ENCODE measurements around the gene DIP2C. TPM values are rescaled to one million over a fixed set of nuclear protein-coding genes. Genes with fewer than 3 reads are reported as not detected.
A peak's percentile ranks its signal among the peaks of the same experiment; 100 is the strongest.

Gene DIP2C
- total RNA-seq, 1 donor from 2014 or later = 18.4 TPM

GRCh38 chr10:339038-339391 lies 350.5 kb downstream of the DIP2C start:
- Histone ChIP-seq H3K27me3 (no peaks in the 10 kb centered on the region), H3K9me3 (no peaks in the 10 kb centered on the region), H3K4me3 (no peak overlapping the region), H3K27ac (peak overlapping the region; percentile 5), H3K4me1 (peaks cover 11% of the 10 kb centered on the region), H3K36me3 (peaks cover 0 to 11% of the 10 kb centered on the region in 2 donors)
- intact Hi-C loops (cut with DNase I) = no loop called here
- TF ChIP-seq CTCF (IDR thresholded peaks at IDR 0.05) (no peak), POLR2A (IDR thresholded peaks at IDR 0.05) (no peak), POLR2AphosphoS5 (IDR thresholded peaks at IDR 0.05; ENCODE audit: insufficient read depth in 1 of 2, low read depth in 1 of 2) (no peak)
- DNase-seq (ENCODE audit: extremely low spot score in 2 of 2) = no peak

- H3K27me3 ChIP-seq = no peaks in the 10 kb centered on the region
- peak overlapping the region; percentile 5 for H3K27ac ChIP-seq
- peaks cover 0 to 11% of the 10 kb centered on the region in 2 donors for H3K36me3 ChIP-seq
- H3K4me3 ChIP-seq = no peak overlapping the region
- H3K9me3 ChIP-seq = no peaks in the 10 kb centered on the region
- DNase-seq (ENCODE audit: extremely low spot score in 2 of 2) = no peak
- TF ChIP-seq POLR2AphosphoS5 (IDR thresholded peaks at IDR 0.05; ENCODE audit: insufficient read depth in 1 of 2, low read depth in 1 of 2) (peak in 1 of 2 donors; percentile 14), CTCF (IDR thresholded peaks at IDR 0.05) (no peak)
- intact Hi-C loops (cut with DNase I) = no loop called here
- peaks cover 11% of the 10 kb centered on the region for H3K4me1 ChIP-seq
Measured at GRCh38 chr10:338171-339037, 351.1 kb downstream of the DIP2C start.

- H3K4me1 ChIP-seq = peaks cover 11% of the 10 kb centered on the region
- H3K9me3 ChIP-seq = no peaks in the 10 kb centered on the region
- no peak for DNase-seq (ENCODE audit: extremely low spot score in 2 of 2)
- H3K36me3 ChIP-seq = peaks cover 0 to 8% of the 10 kb centered on the region in 2 donors
- H3K27ac ChIP-seq = no peak overlapping the region
- no peak overlapping the region for H3K4me3 ChIP-seq
- no peaks in the 10 kb centered on the region for H3K27me3 ChIP-seq
- no peak for TF ChIP-seq POLR2A (IDR thresholded peaks at IDR 0.05)
- no peak for TF ChIP-seq CTCF (IDR thresholded peaks at IDR 0.05)
- peak in 1 of 2 donors; percentile 20 for TF ChIP-seq POLR2AphosphoS5 (IDR thresholded peaks at IDR 0.05; ENCODE audit: insufficient read depth in 1 of 2, low read depth in 1 of 2)
- intact Hi-C loops (cut with DNase I) = no loop called here
Measured at GRCh38 chr10:336247-336646, 353.2 kb downstream of the DIP2C start.

- Histone ChIP-seq H3K4me3 (no peak overlapping the region), H3K9me3 (no peaks in the 10 kb centered on the region), H3K36me3 (no peaks in the 10 kb centered on the region), H3K27ac (no peak overlapping the region), H3K4me1 (peaks cover 11% of the 10 kb centered on the region), H3K27me3 (no peaks in the 10 kb centered on the region)
- intact Hi-C loops (cut with DNase I) = no loop called here
- peak in 1 of 2 donors; percentile 44 for DNase-seq (ENCODE audit: extremely low spot score in 2 of 2)
- no peak for TF ChIP-seq POLR2AphosphoS5 (IDR thresholded peaks at IDR 0.05; ENCODE audit: insufficient read depth in 1 of 2, low read depth in 1 of 2)
- no peak for TF ChIP-seq POLR2A (IDR thresholded peaks at IDR 0.05)
- TF ChIP-seq CTCF (IDR thresholded peaks at IDR 0.05) = no peak
Measured at GRCh38 chr10:335151-335800, 354.2 kb downstream of the DIP2C start.

- H3K4me1 ChIP-seq = no peaks in the 10 kb centered on the region
- no peaks in the 10 kb centered on the region for H3K27me3 ChIP-seq
- H3K9me3 ChIP-seq = no peaks in the 10 kb centered on the region
- intact Hi-C loops (cut with DNase I) = no loop called here
- H3K27ac ChIP-seq = no peak overlapping the region
- TF ChIP-seq POLR2A (IDR thresholded peaks at IDR 0.05) (no peak), CTCF (IDR thresholded peaks at IDR 0.05) (no peak), POLR2AphosphoS5 (IDR thresholded peaks at IDR 0.05; ENCODE audit: insufficient read depth in 1 of 2, low read depth in 1 of 2) (no peak)
- DNase-seq (ENCODE audit: extremely low spot score in 2 of 2) = no peak
- H3K36me3 ChIP-seq = peaks cover 0 to 8% of the 10 kb centered on the region in 2 donors
- no peak overlapping the region for H3K4me3 ChIP-seq
Measured at GRCh38 chr10:331186-331585, 358.3 kb downstream of the DIP2C start.
